HG03457 (cell line): ENCODE results near the gene ANGPTL1.

Experiments used
- ATAC-seq: cut with Tn5 transposase; IDR thresholded peaks from one replicate; pipeline ENCODE4 v1.9.1; 2021; ENCODE audit warnings: moderate number of reproducible peaks; ENCODE audit not compliant: unreplicated experiment

Gene ANGPTL1

GRCh38 chr1:178870944-178871343 lies at the start of gene ANGPTL1:
ANGPTL1 (minus strand) TSS chr1:178871077; CDS start chr1:178865776, 5,301 bp downstream.
- no peak for ATAC-seq

- ATAC-seq: no peak
Measured at GRCh38 chr1:178919581-178919980, 48.7 kb upstream of the ANGPTL1 start.

GRCh38 chr1:178918955-178919354 lies 48.1 kb upstream of the ANGPTL1 start:
- no peak for ATAC-seq

- ATAC-seq: no peak
Measured at GRCh38 chr1:178918308-178918707, 47.4 kb upstream of the ANGPTL1 start.

- ATAC-seq: no peak
Measured at GRCh38 chr1:178916448-178917174, 45.7 kb upstream of the ANGPTL1 start.

GRCh38 chr1:178912597-178912996 lies 41.7 kb upstream of the ANGPTL1 start:
- ATAC-seq: no peak

GRCh38 chr1:178910023-178910422 lies 39.1 kb upstream of the ANGPTL1 start:
- no peak for ATAC-seq

- no peak for ATAC-seq
Measured at GRCh38 chr1:178908358-178908757, 37.5 kb upstream of the ANGPTL1 start.

GRCh38 chr1:178901482-178902125 lies 30.7 kb upstream of the ANGPTL1 start:
- no peak for ATAC-seq

GRCh38 chr1:178899402-178899801 lies 28.5 kb upstream of the ANGPTL1 start:
- ATAC-seq: no peak

- ATAC-seq: no peak
Measured at GRCh38 chr1:178898401-178898800, 27.5 kb upstream of the ANGPTL1 start.

- ATAC-seq: no peak
Measured at GRCh38 chr1:178895928-178896327, 25.1 kb upstream of the ANGPTL1 start.

- ATAC-seq: no peak
Measured at GRCh38 chr1:178886551-178886950, 15.7 kb upstream of the ANGPTL1 start.

- ATAC-seq: no peak
Measured at GRCh38 chr1:178885869-178886268, 15.0 kb upstream of the ANGPTL1 start.

GRCh38 chr1:178881950-178882349 lies 11.1 kb upstream of the ANGPTL1 start:
- ATAC-seq: no peak

- ATAC-seq: no peak
Measured at GRCh38 chr1:178877896-178878295, 7.0 kb upstream of the ANGPTL1 start.

GRCh38 chr1:178875936-178876335 lies 5.1 kb upstream of the ANGPTL1 start:
- ATAC-seq: no peak

GRCh38 chr1:178874966-178875365 lies 4.1 kb upstream of the ANGPTL1 start:
- no peak for ATAC-seq

- no peak for ATAC-seq
Measured at GRCh38 chr1:178871551-178872320, 859 bp upstream of the ANGPTL1 start.

GRCh38 chr1:178870221-178870620 lies 656 bp downstream of the ANGPTL1 start:
- no peak for ATAC-seq

- ATAC-seq: no peak
Measured at GRCh38 chr1:178869119-178869697, 1.7 kb downstream of the ANGPTL1 start.
